NB4 (cell line): ENCODE results near the gene DCAF6.

Experiments used
- DNase-seq: peaks from one replicate; pipeline ENCODE4 v3.0.0; 2010; ENCODE audit warnings: low read depth
- H3K4me3 ChIP-seq: one replicate; pipeline ENCODE4 v1.5.1; 2011; ENCODE audit warnings: mild to moderate bottlenecking, low read depth, low read length, moderate library complexity
- MYC ChIP-seq: IDR thresholded peaks from 2 replicates; pipeline ENCODE4 v1.6.1; 2011; ENCODE audit warnings: low read depth, low read length
- POLR2A ChIP-seq: IDR thresholded peaks from 2 replicates; pipeline ENCODE4 v1.6.1; 2011; ENCODE audit warnings: mild to moderate bottlenecking; ENCODE audit not compliant: insufficient read length; ENCODE audit errors: extremely low read depth
- TF ChIP-seq, protein P1 (sequence below): IDR thresholded peaks from one replicate; pipeline ENCODE4 v1.5.1; 2012; ENCODE audit warnings: low read depth, low read length
- TF ChIP-seq, protein P2 (sequence below): IDR thresholded peaks from 2 replicates; pipeline ENCODE4 v1.6.1; 2011; ENCODE audit warnings: low read depth, low read length

DCAF6 gene

DNA sequence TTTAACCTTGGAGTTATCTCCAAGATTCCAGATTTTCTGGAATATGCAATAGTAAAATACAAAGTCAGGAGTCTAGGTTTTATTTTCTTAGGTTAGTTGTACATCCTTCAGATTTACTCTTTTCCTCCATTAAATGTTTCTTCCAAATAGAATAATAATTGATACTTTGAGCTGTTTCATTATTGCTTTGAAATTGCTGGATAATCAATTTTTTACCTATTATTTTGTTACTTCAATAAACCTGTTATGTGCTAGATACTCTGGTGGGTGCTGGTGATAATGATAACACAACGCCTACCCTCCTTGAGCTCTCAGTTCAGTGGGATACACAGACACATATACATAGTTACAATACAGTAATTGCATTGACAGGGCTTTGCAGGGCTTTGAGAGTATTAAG, 120.9 kb downstream of the DCAF6 start:
- TF ChIP-seq MYC (no peak), POLR2A (no peak)
- TF ChIP-seq, protein P1, sequence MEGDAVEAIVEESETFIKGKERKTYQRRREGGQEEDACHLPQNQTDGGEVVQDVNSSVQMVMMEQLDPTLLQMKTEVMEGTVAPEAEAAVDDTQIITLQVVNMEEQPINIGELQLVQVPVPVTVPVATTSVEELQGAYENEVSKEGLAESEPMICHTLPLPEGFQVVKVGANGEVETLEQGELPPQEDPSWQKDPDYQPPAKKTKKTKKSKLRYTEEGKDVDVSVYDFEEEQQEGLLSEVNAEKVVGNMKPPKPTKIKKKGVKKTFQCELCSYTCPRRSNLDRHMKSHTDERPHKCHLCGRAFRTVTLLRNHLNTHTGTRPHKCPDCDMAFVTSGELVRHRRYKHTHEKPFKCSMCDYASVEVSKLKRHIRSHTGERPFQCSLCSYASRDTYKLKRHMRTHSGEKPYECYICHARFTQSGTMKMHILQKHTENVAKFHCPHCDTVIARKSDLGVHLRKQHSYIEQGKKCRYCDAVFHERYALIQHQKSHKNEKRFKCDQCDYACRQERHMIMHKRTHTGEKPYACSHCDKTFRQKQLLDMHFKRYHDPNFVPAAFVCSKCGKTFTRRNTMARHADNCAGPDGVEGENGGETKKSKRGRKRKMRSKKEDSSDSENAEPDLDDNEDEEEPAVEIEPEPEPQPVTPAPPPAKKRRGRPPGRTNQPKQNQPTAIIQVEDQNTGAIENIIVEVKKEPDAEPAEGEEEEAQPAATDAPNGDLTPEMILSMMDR, result no peak
- TF ChIP-seq, protein P2, sequence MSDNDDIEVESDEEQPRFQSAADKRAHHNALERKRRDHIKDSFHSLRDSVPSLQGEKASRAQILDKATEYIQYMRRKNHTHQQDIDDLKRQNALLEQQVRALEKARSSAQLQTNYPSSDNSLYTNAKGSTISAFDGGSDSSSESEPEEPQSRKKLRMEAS, result no peak
- no peak for DNase-seq
- H3K4me3 ChIP-seq, result no peak overlapping the region

DNA sequence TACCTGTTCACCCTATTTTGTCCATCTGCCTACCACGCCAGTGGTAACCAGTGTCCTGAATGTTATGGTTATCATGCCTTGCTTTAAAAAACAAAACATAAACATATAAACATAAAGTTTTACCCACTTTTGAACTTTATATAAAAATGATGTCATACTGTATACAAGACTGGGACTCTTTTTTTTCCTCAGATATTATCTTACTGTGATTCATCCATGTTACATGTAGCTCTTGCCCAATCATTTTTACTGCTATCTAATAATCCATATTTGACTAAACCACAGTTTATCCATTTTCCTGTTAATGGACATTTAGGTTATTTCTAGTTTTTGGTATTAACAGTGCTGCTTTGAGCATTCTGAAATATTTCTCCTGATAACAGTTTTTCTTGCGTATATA, 121.4 kb downstream of the DCAF6 start:
- TF ChIP-seq, protein P1, result no peak
- TF ChIP-seq POLR2A (no peak), MYC (no peak)
- TF ChIP-seq, protein P2, result no peak
- H3K4me3 ChIP-seq, result no peak overlapping the region
- DNase-seq, result no peak

DNA sequence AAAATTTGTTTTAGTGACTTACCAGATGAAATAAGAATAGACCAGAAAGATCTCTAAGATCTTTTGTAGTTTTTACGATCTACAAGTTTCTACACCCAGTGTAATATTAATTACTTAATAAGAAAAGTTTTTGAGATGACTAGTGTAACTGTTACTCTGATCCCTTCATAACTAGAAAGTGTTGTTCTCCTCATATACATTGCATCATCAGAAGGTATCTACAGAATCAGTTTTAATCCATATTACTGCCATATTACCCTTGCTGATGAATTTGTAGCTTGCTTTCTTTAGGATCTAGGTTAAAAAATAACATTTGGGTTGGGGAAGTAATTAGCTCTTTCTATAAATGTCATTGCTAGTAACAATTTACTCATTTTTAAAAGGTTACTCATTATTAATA, 127.7 kb downstream of the DCAF6 start:
- no peak overlapping the region for H3K4me3 ChIP-seq

DNA sequence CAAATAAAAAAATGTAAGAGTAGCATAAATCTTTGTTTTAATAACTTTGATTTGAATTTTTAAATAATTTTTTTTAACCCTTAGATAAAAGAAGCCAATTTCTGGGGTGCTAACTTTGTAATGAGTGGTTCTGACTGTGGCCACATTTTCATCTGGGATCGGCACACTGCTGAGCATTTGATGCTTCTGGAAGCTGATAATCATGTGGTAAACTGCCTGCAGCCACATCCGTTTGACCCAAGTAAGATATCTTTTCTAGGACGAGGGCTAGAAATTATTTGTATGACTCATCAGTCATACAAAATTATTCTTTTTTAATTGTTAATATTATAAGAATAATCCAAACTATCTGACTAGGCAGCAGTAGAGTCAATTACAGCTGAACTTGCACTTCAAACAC, 129.0 kb downstream of the DCAF6 start:
- H3K4me3 ChIP-seq, result no peak overlapping the region
- TF ChIP-seq, protein P1, result no peak
- TF ChIP-seq POLR2A, result no peak
- TF ChIP-seq, protein P2, result no peak
- no peak for TF ChIP-seq MYC
- DNase-seq, result no peak

More for the DNA sequence above, 127.7 kb downstream of the DCAF6 start:
- TF ChIP-seq, protein P2, result no peak
- TF ChIP-seq, protein P1, result no peak
- TF ChIP-seq MYC (no peak), POLR2A (no peak)
- no peak for DNase-seq

DNA sequence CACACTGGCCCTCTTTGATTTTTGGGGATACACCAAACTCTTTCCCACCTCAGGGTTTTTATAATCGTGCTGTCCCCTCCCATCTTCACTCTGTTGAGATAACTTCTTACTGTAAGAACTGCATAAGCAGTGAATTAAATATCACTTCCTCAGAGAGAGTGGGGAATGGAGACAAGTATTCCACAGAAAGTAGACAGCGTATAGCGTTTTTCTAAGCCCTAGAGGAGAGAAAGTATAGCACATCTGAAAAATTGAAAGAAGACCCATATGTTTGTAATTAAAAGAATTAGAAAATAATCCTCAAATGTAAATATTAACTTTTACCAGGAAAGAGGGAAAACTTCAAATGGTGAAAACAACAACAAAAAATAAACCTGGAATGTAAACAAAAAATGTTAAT, 132.9 kb downstream of the DCAF6 start:
- no peak for DNase-seq
- no peak overlapping the region for H3K4me3 ChIP-seq
- TF ChIP-seq, protein P2, result no peak
- TF ChIP-seq POLR2A, result no peak
- TF ChIP-seq, protein P1, result no peak
- TF ChIP-seq MYC, result no peak

DNA sequence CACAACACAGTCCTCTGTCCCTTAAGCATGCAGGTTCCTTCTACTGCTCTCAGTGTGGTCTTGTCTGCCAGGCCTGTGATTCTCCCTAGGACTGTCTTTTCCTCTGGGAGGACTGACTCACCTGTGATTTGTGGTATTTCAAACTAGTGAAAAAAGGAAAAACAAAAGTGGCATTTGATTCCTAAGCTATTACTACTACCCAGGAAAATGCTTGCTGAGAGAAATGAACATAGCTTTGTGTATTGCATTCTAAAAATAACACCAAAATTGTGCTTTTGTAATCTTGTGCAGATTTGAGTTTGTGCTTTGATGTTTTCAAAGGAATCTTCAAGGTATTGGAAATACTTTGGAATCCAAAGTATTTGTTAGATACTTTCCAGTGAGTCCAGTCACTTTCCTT, 143.3 kb downstream of the DCAF6 start:
- H3K4me3 ChIP-seq, result no peak overlapping the region
- TF ChIP-seq MYC (no peak), POLR2A (no peak)
- TF ChIP-seq, protein P2, result no peak
- TF ChIP-seq, protein P1, result no peak
- no peak for DNase-seq
